GM18868 (cell line): ENCODE results near the gene REPIN1.
A peak's percentile ranks its signal among the peaks of the same experiment; 100 is the strongest.

Experiments used
- ATAC-seq: cut with Tn5 transposase; IDR thresholded peaks from one replicate; pipeline ENCODE4 v1.9.1; 2021; ENCODE audit warnings: mild to moderate bottlenecking, moderate library complexity; ENCODE audit not compliant: unreplicated experiment

The REPIN1 gene

GRCh38 chr7:150359622-150360362 is 8.8 kb upstream of the REPIN1 start:
- no peak for ATAC-seq

GRCh38 chr7:150360363-150361058 is 8.1 kb upstream of the REPIN1 start:
- ATAC-seq: no peak

GRCh38 chr7:150361402-150361801 is 7.2 kb upstream of the REPIN1 start:
- ATAC-seq: no peak

GRCh38 chr7:150361807-150362621 is 6.6 kb upstream of the REPIN1 start:
- ATAC-seq: no peak

GRCh38 chr7:150363370-150363769 is 5.3 kb upstream of the REPIN1 start:
- no peak for ATAC-seq

GRCh38 chr7:150363872-150364271 is 4.8 kb upstream of the REPIN1 start:
- ATAC-seq: peak; percentile 33

- ATAC-seq: no peak
Measured at GRCh38 chr7:150365194-150365593, 3.4 kb upstream of the REPIN1 start.

GRCh38 chr7:150365673-150366398 is 2.8 kb upstream of the REPIN1 start:
- ATAC-seq: no peak

GRCh38 chr7:150367677-150368095 is 936 bp upstream of the REPIN1 start:
- no peak for ATAC-seq

GRCh38 chr7:150368884-150369747 is 494 bp downstream of the REPIN1 start:
- peak; percentile 19 for ATAC-seq

- no peak for ATAC-seq
Measured at GRCh38 chr7:150369748-150370501, 1.3 kb downstream of the REPIN1 start.

GRCh38 chr7:150370612-150371071 is 2.0 kb downstream of the REPIN1 start:
- no peak for ATAC-seq

- ATAC-seq: no peak
Measured at GRCh38 chr7:150371131-150371995, 2.7 kb downstream of the REPIN1 start.

- no peak for ATAC-seq
Measured at GRCh38 chr7:150371996-150372270, 3.3 kb downstream of the REPIN1 start.

GRCh38 chr7:150372271-150373048 is 3.8 kb downstream of the REPIN1 start:
- no peak for ATAC-seq

- no peak for ATAC-seq
Measured at GRCh38 chr7:150373049-150373801, 4.6 kb downstream of the REPIN1 start.

GRCh38 chr7:150374026-150374425 is 5.4 kb downstream of the REPIN1 start:
- no peak for ATAC-seq
